Liver (tissue), 9 donors: ENCODE results near the gene TCAP. TPM values are rescaled to one million over a fixed set of nuclear protein-coding genes. Genes with fewer than 3 reads are reported as not detected.

ENCODE experiments used
- DNase-seq: peaks from one replicate; pipeline ENCODE4 v3.0.0-alpha.2; 2017; ENCODE audit warnings: low spot score
- H3K27ac ChIP-seq, 2 donors: one replicate each; pipeline ENCODE4 v1.7.0; 2013; ENCODE audit warnings: inconsistent platforms in 2 of 2, low read length in 2 of 2, control low read depth in 1 of 2, low read depth in 1 of 2, mild to moderate bottlenecking in 1 of 2
- H3K27me3 ChIP-seq, 4 donors: one replicate each; pipeline versions ENCODE4 v1.6.1 to v1.7.0; 2013; ENCODE audit warnings: low read length in 3 of 4, inconsistent platforms in 1 of 4, mild to moderate bottlenecking in 1 of 4, moderate library complexity in 1 of 4; ENCODE audit not compliant: control insufficient read depth in 4 of 4, insufficient read depth in 4 of 4
- H3K36me3 ChIP-seq, 4 donors: one replicate each; pipeline versions ENCODE4 v1.6.1 to v1.7.0; 2013; ENCODE audit warnings: low read length in 3 of 4, mild to moderate bottlenecking in 3 of 4, low read depth in 1 of 4, moderate library complexity in 1 of 4; ENCODE audit not compliant: control insufficient read depth in 4 of 4, insufficient read depth in 3 of 4
- H3K4me1 ChIP-seq, 4 donors: one replicate each; pipeline versions ENCODE4 v1.6.1 to v1.7.0; 2013; ENCODE audit warnings: low read length in 3 of 4, mild to moderate bottlenecking in 3 of 4, moderate library complexity in 1 of 4; ENCODE audit not compliant: control insufficient read depth in 4 of 4, insufficient read depth in 4 of 4
- H3K4me3 ChIP-seq, 3 donors: one replicate each; pipeline versions ENCODE4 v1.6.1 to v1.7.0; 2013; ENCODE audit warnings: low read length in 3 of 3, control low read depth in 1 of 3, low read depth in 1 of 3, mild to moderate bottlenecking in 1 of 3
- H3K9ac ChIP-seq, 2 donors: one replicate each; pipeline ENCODE4 v1.7.0; 2013; ENCODE audit warnings: low read length in 2 of 2, mild to moderate bottlenecking in 2 of 2, moderate library complexity in 2 of 2, control low read depth in 1 of 2, low read depth in 1 of 2
- H3K9me3 ChIP-seq, 4 donors: one replicate each; pipeline versions ENCODE4 v1.6.1 to v1.7.0; 2013; ENCODE audit warnings: low read length in 3 of 4; ENCODE audit not compliant: control insufficient read depth in 4 of 4
- EGR1 ChIP-seq, 2 donors: IDR thresholded peaks; 2 replicates each; pipeline ENCODE4 v1.6.1; 2016 to 2018; ENCODE audit warnings: antibody characterized with exemption in 2 of 2, low read depth in 2 of 2
- FOXA2 ChIP-seq: IDR thresholded peaks from 2 replicates; pipeline ENCODE4 v1.6.1; 2016; ENCODE audit warnings: antibody characterized with exemption
- GABPA ChIP-seq, 2 donors: IDR thresholded peaks in 1 of 2; conservative IDR thresholded peaks in 1 of 2; 2 replicates each; pipeline ENCODE4 v1.6.1; 2016; ENCODE audit warnings: antibody characterized with exemption in 2 of 2, mild to moderate bottlenecking in 1 of 2, moderate library complexity in 1 of 2
- HNF4A ChIP-seq, 2 donors: conservative IDR thresholded peaks; 2 replicates each; pipeline ENCODE4 v1.6.1; 2016; ENCODE audit warnings: antibody characterized with exemption in 2 of 2, mild to moderate bottlenecking in 2 of 2
- HNF4G ChIP-seq: IDR thresholded peaks from 2 replicates; pipeline ENCODE4 v1.6.1; 2016; ENCODE audit warnings: antibody characterized with exemption
- JUND ChIP-seq, 2 donors: IDR thresholded peaks; 2 replicates each; pipeline ENCODE4 v1.6.1; 2016; ENCODE audit warnings: antibody characterized with exemption in 2 of 2
- NR2F2 ChIP-seq: IDR thresholded peaks from 2 replicates; pipeline ENCODE4 v1.6.1; 2016; ENCODE audit warnings: antibody characterized with exemption
- RAD21 ChIP-seq, 2 donors: IDR thresholded peaks; 2 replicates each; pipeline ENCODE4 v1.6.1; 2016; ENCODE audit warnings: antibody characterized with exemption in 2 of 2, mild to moderate bottlenecking in 2 of 2
- RXRA ChIP-seq, 2 donors: IDR thresholded peaks; 2 replicates each; pipeline ENCODE4 v1.6.1; 2017 to 2018; ENCODE audit warnings: antibody characterized with exemption in 2 of 2, mild to moderate bottlenecking in 1 of 2
- SP1 ChIP-seq: IDR thresholded peaks from 2 replicates; pipeline ENCODE4 v1.6.1; 2018; ENCODE audit warnings: antibody characterized with exemption, mild to moderate bottlenecking
- TAF1 ChIP-seq: conservative IDR thresholded peaks from 2 replicates; pipeline ENCODE4 v1.6.1; 2016; ENCODE audit warnings: antibody characterized with exemption, mild to moderate bottlenecking
- YY1 ChIP-seq: IDR thresholded peaks from 2 replicates; pipeline ENCODE4 v1.6.1; 2016; ENCODE audit warnings: antibody characterized with exemption, mild to moderate bottlenecking
- WGBS: extraction: QIAGEN DNeasy Blood & Tissue Kit; methylation state at CpG from one replicate; pipeline ENCODE4 v1.1.7; 2013; 5-methylcytosine and 5-hydroxymethylcytosine counted together
- polyA plus RNA-seq, 2 donors: library from polyadenylated mRNA; stranded (reverse) in 1 of 2; unstranded in 1 of 2; fragments of 200-250 nt in 1 of 2; fragments of >200 nt in 1 of 2; fragmentation: Nextera tagmentation in 1 of 2; extraction: Ambion mirVana in 1 of 2; gene quantifications; one replicate each; pipeline versions ENCODE4 v1.2.1 to v1.2.3, GENCODE V29; 2013 to 2015
- total RNA-seq, 2 donors: library from RNA; depleted of rRNA; stranded (reverse); fragments of >200 nt; gene quantifications; one replicate each; pipeline ENCODE4 v1.2.3, GENCODE V29; 2014
- TF ChIP-seq, protein P1 (sequence below): fragments of 150-350 bp; IDR thresholded peaks from 2 replicates; pipeline ENCODE4 v1.5.1; 2017; ENCODE audit warnings: improper control_type of control experiment, low read depth, low read length; ENCODE audit not compliant: missing input control
- TF ChIP-seq, protein P2 (sequence below): IDR thresholded peaks from 2 replicates; pipeline ENCODE4 v1.6.1; 2016; ENCODE audit warnings: antibody characterized with exemption
- donor health status: healthy.
- donor health status: healthy.
- donor health status: healthy.
- donor health status: healthy.
- donor health status: healthy.

Gene TCAP
- total and polyA plus RNA-seq, 4 donors: 0.14 to 0.67 (median 0.22) TPM; not detected in 1

DNA sequence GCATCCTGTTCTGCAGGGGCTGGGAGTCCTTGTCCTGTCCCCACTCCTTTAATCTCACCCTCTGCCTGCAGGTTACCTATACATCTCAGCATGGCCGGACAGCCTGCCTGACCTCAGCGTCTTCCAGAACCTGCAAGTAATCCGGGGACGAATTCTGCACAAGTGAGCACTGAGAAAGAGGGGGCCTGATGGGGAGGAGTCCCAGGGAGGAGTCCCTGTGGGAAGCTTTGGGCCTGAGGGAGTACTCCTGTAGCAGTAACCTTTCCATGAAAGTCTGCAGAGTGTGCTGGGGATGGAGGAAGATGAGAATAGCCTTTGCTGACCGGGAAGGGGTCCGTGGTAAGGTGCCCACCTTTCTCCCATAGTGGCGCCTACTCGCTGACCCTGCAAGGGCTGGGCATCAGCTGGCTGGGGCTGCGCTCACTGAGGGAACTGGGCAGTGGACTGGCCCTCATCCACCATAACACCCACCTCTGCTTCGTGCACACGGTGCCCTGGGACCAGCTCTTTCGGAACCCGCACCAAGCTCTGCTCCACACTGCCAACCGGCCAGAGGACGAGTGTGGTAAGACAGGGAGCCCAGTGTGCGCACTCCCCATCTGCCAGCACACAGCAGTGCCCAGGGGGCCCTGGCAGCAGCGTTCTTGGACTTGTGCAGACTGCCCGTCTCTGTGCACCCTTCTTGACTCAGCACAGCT is 50.4 kb downstream of the TCAP start:
- DNase-seq: no peak
- no peak overlapping the region for H3K9ac ChIP-seq

More for the DNA sequence above, 50.4 kb downstream of the TCAP start:
- H3K36me3 ChIP-seq: peaks cover 2 to 37% (median 10%) of the 10 kb centered on the region in 4 donors
- H3K27ac ChIP-seq: no peak overlapping the region
- H3K9me3 ChIP-seq: no peaks in the 10 kb centered on the region
- 94% methylated on average over 18 of the region's 18 CpGs for WGBS
- TF ChIP-seq HNF4G (no peak), YY1 (no peak), SP1 (no peak), RAD21 (IDR thresholded peaks at IDR 0.05) (no peak), TAF1 (no peak), JUND (IDR thresholded peaks at IDR 0.05) (no peak), FOXA2 (no peak), GABPA (IDR thresholded peaks at IDR 0.05 in 1 of 2, conservative IDR thresholded peaks at IDR 0.05 in 1 of 2) (no peak), NR2F2 (no peak), RXRA (IDR thresholded peaks at IDR 0.05) (no peak), HNF4A (conservative IDR thresholded peaks at IDR 0.05) (no peak), EGR1 (IDR thresholded peaks at IDR 0.05; ENCODE audit: low read depth in 2 of 2) (no peak)
- TF ChIP-seq, protein P1, sequence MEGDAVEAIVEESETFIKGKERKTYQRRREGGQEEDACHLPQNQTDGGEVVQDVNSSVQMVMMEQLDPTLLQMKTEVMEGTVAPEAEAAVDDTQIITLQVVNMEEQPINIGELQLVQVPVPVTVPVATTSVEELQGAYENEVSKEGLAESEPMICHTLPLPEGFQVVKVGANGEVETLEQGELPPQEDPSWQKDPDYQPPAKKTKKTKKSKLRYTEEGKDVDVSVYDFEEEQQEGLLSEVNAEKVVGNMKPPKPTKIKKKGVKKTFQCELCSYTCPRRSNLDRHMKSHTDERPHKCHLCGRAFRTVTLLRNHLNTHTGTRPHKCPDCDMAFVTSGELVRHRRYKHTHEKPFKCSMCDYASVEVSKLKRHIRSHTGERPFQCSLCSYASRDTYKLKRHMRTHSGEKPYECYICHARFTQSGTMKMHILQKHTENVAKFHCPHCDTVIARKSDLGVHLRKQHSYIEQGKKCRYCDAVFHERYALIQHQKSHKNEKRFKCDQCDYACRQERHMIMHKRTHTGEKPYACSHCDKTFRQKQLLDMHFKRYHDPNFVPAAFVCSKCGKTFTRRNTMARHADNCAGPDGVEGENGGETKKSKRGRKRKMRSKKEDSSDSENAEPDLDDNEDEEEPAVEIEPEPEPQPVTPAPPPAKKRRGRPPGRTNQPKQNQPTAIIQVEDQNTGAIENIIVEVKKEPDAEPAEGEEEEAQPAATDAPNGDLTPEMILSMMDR: no peak
- TF ChIP-seq, protein P2, sequence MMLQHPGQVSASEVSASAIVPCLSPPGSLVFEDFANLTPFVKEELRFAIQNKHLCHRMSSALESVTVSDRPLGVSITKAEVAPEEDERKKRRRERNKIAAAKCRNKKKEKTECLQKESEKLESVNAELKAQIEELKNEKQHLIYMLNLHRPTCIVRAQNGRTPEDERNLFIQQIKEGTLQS: no peak
- H3K27me3 ChIP-seq: no peaks in the 10 kb centered on the region
- H3K4me1 ChIP-seq: peaks cover 0 to 18% (median 10%) of the 10 kb centered on the region in 4 donors
- H3K4me3 ChIP-seq: no peak overlapping the region

Other genes with a start within 250 kb of the TCAP start
- gene MED1, start 214.1 kb upstream of the TCAP start, total RNA-seq: 10 to 100 TPM; 12.0 to 19.3 TPM
- gene MED1, start 214.1 kb upstream of the TCAP start, polyA plus RNA-seq: 1 to 10 TPM; 4.4 to 6.2 TPM
- gene CDK12, start 203.9 kb upstream of the TCAP start, total RNA-seq: 10 to 100 TPM; 19.2 to 30.3 TPM
- 10 to 100 TPM in 1 of 2 donors, 1 to 10 TPM in 1; 7.5 to 10.8 TPM for gene CDK12, start 203.9 kb upstream of the TCAP start, polyA plus RNA-seq
- not detected for gene NEUROD2, start 57.4 kb upstream of the TCAP start, total RNA-seq
- gene NEUROD2, start 57.4 kb upstream of the TCAP start, polyA plus RNA-seq: not detected
- under 1 TPM in 1 of 2 donors, not detected in 1; 0.14 TPM for gene PPP1R1B, start 38.4 kb upstream of the TCAP start, total RNA-seq
- not detected for gene PPP1R1B, start 38.4 kb upstream of the TCAP start, polyA plus RNA-seq
- gene STARD3, start 28.2 kb upstream of the TCAP start, total RNA-seq: 10 to 100 TPM; 20.4 to 26.0 TPM
- gene STARD3, start 28.2 kb upstream of the TCAP start, polyA plus RNA-seq: 10 to 100 TPM; 15.0 to 34.0 TPM
- gene PNMT, start 3.1 kb downstream of the TCAP start, total RNA-seq: 1 to 10 TPM in 1 of 2 donors, not detected in 1; 8.6 TPM
- under 1 TPM; 0.20 to 0.26 TPM for gene PNMT, start 3.1 kb downstream of the TCAP start, polyA plus RNA-seq
- 10 to 100 TPM in 1 of 2 donors, 1 to 10 TPM in 1; 7.9 to 19.5 TPM for gene PGAP3, start 22.7 kb downstream of the TCAP start, total RNA-seq
- 10 to 100 TPM; 13.3 to 14.6 TPM for gene PGAP3, start 22.7 kb downstream of the TCAP start, polyA plus RNA-seq
- 10 to 100 TPM; 21.0 to 28.8 TPM for gene ERBB2, start 34.7 kb downstream of the TCAP start, total RNA-seq
- gene ERBB2, start 34.7 kb downstream of the TCAP start, polyA plus RNA-seq: 10 to 100 TPM in 1 of 2 donors, 1 to 10 TPM in 1; 4.7 to 10.5 TPM
- 10 to 100 TPM; 11.1 to 13.4 TPM for gene MIEN1, start 65.2 kb downstream of the TCAP start, total RNA-seq
- gene MIEN1, start 65.2 kb downstream of the TCAP start, polyA plus RNA-seq: 10 to 100 TPM; 44.6 to 99.0 TPM
- gene GRB7, start 72.6 kb downstream of the TCAP start, total RNA-seq: 1 to 10 TPM; 1.9 to 3.0 TPM
- 1 to 10 TPM; 1.9 to 6.8 TPM for gene GRB7, start 72.6 kb downstream of the TCAP start, polyA plus RNA-seq
- 1 to 10 TPM; 1.3 to 2.3 TPM for gene IKZF3, start 199.0 kb downstream of the TCAP start, total RNA-seq
- under 1 TPM; 0.32 to 0.36 TPM for gene IKZF3, start 199.0 kb downstream of the TCAP start, polyA plus RNA-seq
- not detected for gene ZPBP2, start 202.9 kb downstream of the TCAP start, total RNA-seq
- not detected for gene ZPBP2, start 202.9 kb downstream of the TCAP start, polyA plus RNA-seq